Parathyroid adenoma (tissue), 2 donors: ENCODE data around the gene ZMYND11.
"Not testable (repeated sequence)": the region's sequence is repeated elsewhere in the genome, so short reads cannot be mapped to it uniquely, and the experiment has no call there.

ENCODE experiments used
- H2AFZ ChIP-seq: fragments of 300-600 bp; sonication (generic); one replicate; pipeline ENCODE4 v1.7.0; 2017; ENCODE audit warnings: antibody characterized with exemption, mild to moderate bottlenecking
- H3K27ac ChIP-seq: fragments of 300-600 bp; sonication (generic); one replicate; pipeline ENCODE4 v1.7.0; 2017
- H3K27me3 ChIP-seq: fragments of 300-600 bp; sonication (generic); one replicate; pipeline ENCODE4 v1.7.0; 2017; ENCODE audit warnings: low read length; ENCODE audit not compliant: control insufficient read depth, insufficient read depth
- H3K36me3 ChIP-seq: fragments of 300-600 bp; sonication (generic); one replicate; pipeline ENCODE4 v1.7.0; 2017; ENCODE audit warnings: low read length; ENCODE audit not compliant: control insufficient read depth, insufficient read depth
- H3K4me1 ChIP-seq: fragments of 300-600 bp; sonication (generic); one replicate; pipeline ENCODE4 v1.7.0; 2017; ENCODE audit warnings: control low read depth
- H3K4me2 ChIP-seq: fragments of 300-600 bp; sonication (generic); one replicate; pipeline ENCODE4 v1.7.0; 2017; ENCODE audit warnings: low read length
- H3K4me3 ChIP-seq: fragments of 300-600 bp; sonication (generic); one replicate; pipeline ENCODE4 v1.7.0; 2017; ENCODE audit warnings: low read depth, low read length
- H3K79me2 ChIP-seq: fragments of 300-600 bp; sonication (generic); one replicate; pipeline ENCODE4 v1.7.0; 2017; ENCODE audit warnings: control low read depth
- H3K9ac ChIP-seq: fragments of 300-600 bp; sonication (generic); one replicate; pipeline ENCODE4 v1.7.0; 2017; ENCODE audit warnings: mild to moderate bottlenecking
- H3K9me3 ChIP-seq: fragments of 300-600 bp; sonication (generic); one replicate; pipeline ENCODE4 v1.7.0; 2017; ENCODE audit warnings: low read length; ENCODE audit not compliant: control insufficient read depth
- TF ChIP-seq, protein P1 (sequence below): fragments of 300-600 bp; sonication (generic); IDR thresholded peaks from one replicate; pipeline ENCODE4 v1.7.0; 2017; ENCODE audit warnings: antibody characterized with exemption, mild to moderate bottlenecking
- donor health status: primary hyperparathyroidism.

Gene ZMYND11

DNA sequence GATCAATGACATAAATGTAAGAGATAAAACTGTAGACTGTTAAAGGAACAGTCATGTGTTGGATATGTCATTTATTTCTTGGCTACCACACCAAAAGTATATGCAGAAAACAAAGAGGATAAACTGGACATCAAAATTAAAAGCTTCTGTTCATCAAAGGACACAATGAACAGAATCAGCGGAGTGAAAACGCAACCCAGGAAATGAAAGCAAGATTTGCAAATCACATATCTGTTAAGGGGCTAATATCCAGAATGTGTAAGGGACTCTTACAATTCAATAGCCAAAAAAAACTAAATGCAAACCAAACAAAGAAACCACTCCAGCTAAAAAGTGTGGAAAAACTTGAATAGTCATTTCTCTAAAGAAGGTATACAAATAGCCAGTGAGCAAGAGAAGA, 164.3 kb downstream of the ZMYND11 start:
- Histone ChIP-seq H3K27me3 (no peaks in the 10 kb centered on the region), H3K4me2 (no peak overlapping the region), H3K4me3 (no peak overlapping the region), H3K27ac (no peak overlapping the region), H2AFZ (no peak overlapping the region), H3K9me3 (no peaks in the 10 kb centered on the region), H3K36me3 (no peaks in the 10 kb centered on the region), H3K9ac (no peak overlapping the region), H3K4me1 (peaks cover 13% of the 10 kb centered on the region), H3K79me2 (peaks cover 3% of the 10 kb centered on the region)
- TF ChIP-seq, protein P1, sequence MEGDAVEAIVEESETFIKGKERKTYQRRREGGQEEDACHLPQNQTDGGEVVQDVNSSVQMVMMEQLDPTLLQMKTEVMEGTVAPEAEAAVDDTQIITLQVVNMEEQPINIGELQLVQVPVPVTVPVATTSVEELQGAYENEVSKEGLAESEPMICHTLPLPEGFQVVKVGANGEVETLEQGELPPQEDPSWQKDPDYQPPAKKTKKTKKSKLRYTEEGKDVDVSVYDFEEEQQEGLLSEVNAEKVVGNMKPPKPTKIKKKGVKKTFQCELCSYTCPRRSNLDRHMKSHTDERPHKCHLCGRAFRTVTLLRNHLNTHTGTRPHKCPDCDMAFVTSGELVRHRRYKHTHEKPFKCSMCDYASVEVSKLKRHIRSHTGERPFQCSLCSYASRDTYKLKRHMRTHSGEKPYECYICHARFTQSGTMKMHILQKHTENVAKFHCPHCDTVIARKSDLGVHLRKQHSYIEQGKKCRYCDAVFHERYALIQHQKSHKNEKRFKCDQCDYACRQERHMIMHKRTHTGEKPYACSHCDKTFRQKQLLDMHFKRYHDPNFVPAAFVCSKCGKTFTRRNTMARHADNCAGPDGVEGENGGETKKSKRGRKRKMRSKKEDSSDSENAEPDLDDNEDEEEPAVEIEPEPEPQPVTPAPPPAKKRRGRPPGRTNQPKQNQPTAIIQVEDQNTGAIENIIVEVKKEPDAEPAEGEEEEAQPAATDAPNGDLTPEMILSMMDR: no peak

DNA sequence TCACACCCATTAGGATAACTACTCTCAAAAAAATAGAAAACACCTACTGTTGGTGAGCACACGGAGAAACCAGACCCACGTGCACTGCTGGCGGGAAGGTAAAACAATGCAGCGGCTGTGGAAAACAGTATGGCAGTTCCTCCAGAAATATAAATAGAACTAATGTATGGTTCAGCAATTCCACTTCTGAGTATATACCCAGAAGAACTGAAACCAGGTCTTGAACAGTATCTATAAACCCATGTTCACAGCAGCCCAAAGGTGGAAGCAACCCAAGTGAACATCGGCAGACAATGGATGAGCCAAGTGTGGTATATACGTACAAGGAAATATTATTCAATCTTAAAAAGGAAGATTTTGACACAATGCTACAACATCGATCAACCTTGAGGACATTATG, 164.7 kb downstream of the ZMYND11 start:
- no peak overlapping the region for H3K4me2 ChIP-seq
- no peaks in the 10 kb centered on the region for H3K36me3 ChIP-seq
- no peak overlapping the region for H3K27ac ChIP-seq
- H2AFZ ChIP-seq: no peak overlapping the region
- TF ChIP-seq, protein P1: no peak
- H3K4me3 ChIP-seq: no peak overlapping the region
- peaks cover 3% of the 10 kb centered on the region for H3K79me2 ChIP-seq
- H3K27me3 ChIP-seq: no peaks in the 10 kb centered on the region
- H3K4me1 ChIP-seq: peaks cover 13% of the 10 kb centered on the region
- H3K9me3 ChIP-seq: no peaks in the 10 kb centered on the region
- no peak overlapping the region for H3K9ac ChIP-seq

DNA sequence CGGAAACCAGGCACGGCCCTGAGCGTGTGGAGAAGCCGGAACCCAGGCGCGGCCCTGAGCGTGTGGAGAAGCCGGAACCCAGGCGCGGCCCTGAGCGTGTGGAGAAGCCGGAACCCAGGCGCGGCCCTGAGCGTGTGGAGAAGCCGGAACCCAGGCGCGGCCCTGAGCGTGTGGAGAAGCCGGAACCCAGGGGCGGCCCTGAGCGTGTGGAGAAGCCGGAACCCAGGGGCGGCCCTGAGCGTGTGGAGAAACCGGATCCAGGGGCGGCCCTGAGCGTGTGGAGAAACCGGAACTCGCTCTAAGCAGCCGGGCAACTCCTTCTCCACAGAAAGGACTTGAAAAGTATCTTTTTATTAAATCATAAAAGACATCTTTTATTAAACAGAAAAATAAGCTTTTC, 165.3 kb downstream of the ZMYND11 start:
- H3K4me1 ChIP-seq: peaks cover 13% of the 10 kb centered on the region
- not testable (repeated sequence) for H3K4me3 ChIP-seq, H3K27me3 ChIP-seq, H3K36me3 ChIP-seq, H3K4me2 ChIP-seq, H3K79me2 ChIP-seq, H3K9ac ChIP-seq, H2AFZ ChIP-seq, H3K27ac ChIP-seq, H3K9me3 ChIP-seq

DNA sequence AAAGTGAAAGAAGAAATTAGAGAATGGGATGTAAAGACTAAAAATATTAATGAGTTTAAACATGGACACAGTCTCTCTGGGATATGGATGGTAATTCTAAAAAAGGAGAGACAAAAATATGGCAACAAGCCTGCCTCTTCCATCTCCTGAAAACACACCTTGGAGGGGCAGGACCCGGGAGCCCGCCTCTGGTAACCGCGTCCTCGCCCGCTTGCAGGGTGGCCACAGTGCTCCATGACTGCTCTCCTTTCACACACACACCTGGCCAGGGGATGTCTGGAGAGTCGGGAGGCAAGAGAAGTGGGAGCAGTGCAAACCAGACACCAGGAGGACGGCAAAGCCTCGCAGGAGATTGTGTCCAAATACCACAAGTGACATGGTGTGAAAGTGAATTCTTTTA, 166.3 kb downstream of the ZMYND11 start:
- no peaks in the 10 kb centered on the region for H3K27me3 ChIP-seq
- H2AFZ ChIP-seq: no peak overlapping the region
- H3K36me3 ChIP-seq: no peaks in the 10 kb centered on the region
- no peak overlapping the region for H3K4me2 ChIP-seq
- TF ChIP-seq, protein P1: no peak
- H3K27ac ChIP-seq: no peak overlapping the region
- peaks cover 18% of the 10 kb centered on the region for H3K4me1 ChIP-seq
- H3K9ac ChIP-seq: no peak overlapping the region
- no peak overlapping the region for H3K4me3 ChIP-seq
- peaks cover 3% of the 10 kb centered on the region for H3K79me2 ChIP-seq
- H3K9me3 ChIP-seq: no peaks in the 10 kb centered on the region
